Prostate gland (tissue), 2 donors: ENCODE measurements around the gene LHX6.

Experiments used
- POLR2A ChIP-seq: fragments of 450-650 bp; IDR thresholded peaks from one replicate; pipeline ENCODE4 v1.6.1; 2016; ENCODE audit warnings: antibody characterized with exemption, mild to moderate bottlenecking
- TF ChIP-seq, protein P1 (sequence below), 4 experiments: fragments of 200-600 bp in 2 of 4; fragments of 450-650 bp in 2 of 4; sonication (generic) in 2 of 4; IDR thresholded peaks; 1 replicate in 3 of 4; 2 replicates in 1 of 4; pipeline ENCODE4 v1.5.1; 2016 to 2019; ENCODE audit warnings: antibody characterized with exemption in 4 of 4, mild to moderate bottlenecking in 2 of 4, moderate library complexity in 2 of 4

DNA sequence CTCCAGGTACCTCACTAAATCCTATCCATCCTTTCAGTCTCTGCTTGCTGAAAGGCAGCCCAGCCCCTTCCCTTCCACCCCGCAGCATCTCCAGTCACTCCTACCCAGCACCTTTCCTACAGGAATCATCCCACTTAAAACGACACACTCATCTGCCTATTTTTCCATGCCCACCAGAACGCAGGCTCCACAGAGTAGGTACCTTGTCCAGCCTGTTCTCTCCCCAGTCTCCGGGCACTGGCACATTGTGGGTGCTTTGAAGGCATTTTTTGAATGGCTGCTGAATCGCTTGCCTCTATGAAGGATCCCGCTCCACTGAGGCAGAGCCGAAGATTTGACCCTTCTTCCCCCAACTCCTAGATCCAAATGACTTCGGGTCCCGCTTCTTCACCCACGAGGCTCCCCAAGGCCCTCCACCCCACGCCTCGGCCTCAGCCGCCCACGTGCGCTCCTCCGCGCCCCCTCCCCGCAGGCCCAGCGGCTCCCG is 15.6 kb downstream of the LHX6 start:
- TF ChIP-seq, protein P1, sequence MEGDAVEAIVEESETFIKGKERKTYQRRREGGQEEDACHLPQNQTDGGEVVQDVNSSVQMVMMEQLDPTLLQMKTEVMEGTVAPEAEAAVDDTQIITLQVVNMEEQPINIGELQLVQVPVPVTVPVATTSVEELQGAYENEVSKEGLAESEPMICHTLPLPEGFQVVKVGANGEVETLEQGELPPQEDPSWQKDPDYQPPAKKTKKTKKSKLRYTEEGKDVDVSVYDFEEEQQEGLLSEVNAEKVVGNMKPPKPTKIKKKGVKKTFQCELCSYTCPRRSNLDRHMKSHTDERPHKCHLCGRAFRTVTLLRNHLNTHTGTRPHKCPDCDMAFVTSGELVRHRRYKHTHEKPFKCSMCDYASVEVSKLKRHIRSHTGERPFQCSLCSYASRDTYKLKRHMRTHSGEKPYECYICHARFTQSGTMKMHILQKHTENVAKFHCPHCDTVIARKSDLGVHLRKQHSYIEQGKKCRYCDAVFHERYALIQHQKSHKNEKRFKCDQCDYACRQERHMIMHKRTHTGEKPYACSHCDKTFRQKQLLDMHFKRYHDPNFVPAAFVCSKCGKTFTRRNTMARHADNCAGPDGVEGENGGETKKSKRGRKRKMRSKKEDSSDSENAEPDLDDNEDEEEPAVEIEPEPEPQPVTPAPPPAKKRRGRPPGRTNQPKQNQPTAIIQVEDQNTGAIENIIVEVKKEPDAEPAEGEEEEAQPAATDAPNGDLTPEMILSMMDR (IDR thresholded peaks at IDR 0.05), result no peak
- no peak for TF ChIP-seq POLR2A
